Prostate gland (tissue), 2 donors: ENCODE data around the gene PLCB2. TPM values are rescaled to one million over a fixed set of nuclear protein-coding genes. Genes with fewer than 3 reads are reported as not detected.

Experiments
- DNase-seq: peaks from one replicate; pipeline ENCODE4 v3.0.0-alpha.2; 2019; ENCODE audit warnings: low spot score
- H3K27ac ChIP-seq, 2 donors: fragments of 200-600 bp; sonication (generic); 2 replicates each; pipeline ENCODE4 v1.5.1; 2017 to 2019
- H3K27me3 ChIP-seq: fragments of 200-600 bp; sonication (generic); replicated peaks from 2 replicates; pipeline ENCODE4 v1.5.1; 2019; ENCODE audit not compliant: insufficient read depth
- H3K36me3 ChIP-seq, 2 donors: fragments of 200-600 bp; sonication (generic); 1 replicate in 1 of 2; 2 replicates in 1 of 2; pipeline versions ENCODE4 v1.5.1 to v1.8.1; 2017 to 2019
- H3K4me1 ChIP-seq: fragments of 200-600 bp; sonication (generic); replicated peaks from 2 replicates; pipeline ENCODE4 v1.5.1; 2019
- H3K4me3 ChIP-seq, 2 donors: fragments of 200-600 bp; sonication (generic); 2 replicates each; pipeline ENCODE4 v1.5.1; 2017 to 2019
- H3K9me3 ChIP-seq: fragments of 200-600 bp; sonication (generic); 2 replicates; pipeline ENCODE4 v1.5.1; 2017
- CTCF ChIP-seq, 4 experiments: fragments of 200-600 bp in 2 of 4; fragments of 450-650 bp in 2 of 4; sonication (generic) in 2 of 4; IDR thresholded peaks; 1 replicate in 3 of 4; 2 replicates in 1 of 4; pipeline ENCODE4 v1.5.1; 2016 to 2019; ENCODE audit warnings: antibody characterized with exemption in 4 of 4, mild to moderate bottlenecking in 2 of 4, moderate library complexity in 2 of 4
- POLR2A ChIP-seq: fragments of 450-650 bp; IDR thresholded peaks from one replicate; pipeline ENCODE4 v1.6.1; 2016; ENCODE audit warnings: antibody characterized with exemption, mild to moderate bottlenecking
- POLR2AphosphoS5 ChIP-seq: sonication (generic); formaldehyde crosslinking; IDR thresholded peaks from one replicate; pipeline ENCODE4 v1.6.1; 2017; ENCODE audit warnings: antibody characterized with exemption
- WGBS: methylation state at CpG from one replicate; pipeline ENCODE4 v1.1.5; 2018; 5-methylcytosine and 5-hydroxymethylcytosine counted together
- intact Hi-C: fragments of 100-400 bp; cut with DNase I; formaldehyde crosslinking; loops from one replicate; pipeline ENCODE4 v1.14.2; 2022
- total RNA-seq, 2 donors: library from RNA; depleted of rRNA; stranded (reverse); fragments of >200 nt; gene quantifications; one replicate each; pipeline ENCODE4 v1.1.0, GENCODE V29; 2016

Gene PLCB2
- total RNA-seq, 2 donors from 2014 or later = 1.5 to 13.0 TPM

- TF ChIP-seq POLR2A = no peak
- TF ChIP-seq CTCF (IDR thresholded peaks at IDR 0.05) = no peak
- no peak for TF ChIP-seq POLR2AphosphoS5
- Histone ChIP-seq H3K9me3 (no peaks in the 10 kb centered on the region), H3K27me3 (no peaks in the 10 kb centered on the region), H3K4me3 (no peak overlapping the region), H3K36me3 (no peaks in the 10 kb centered on the region), H3K27ac (no peak overlapping the region), H3K4me1 (no peaks in the 10 kb centered on the region)
- intact Hi-C loops = no loop called here
- DNase-seq = no peak
- WGBS = 86% methylated on average over 9 of the region's 11 CpGs
Measured at GRCh38 chr15:40347559-40348473, 40.1 kb upstream of the PLCB2 start.

GRCh38 chr15:40346579-40347558 lies 39.1 kb upstream of the PLCB2 start:
- Histone ChIP-seq H3K27ac (no peak overlapping the region), H3K4me1 (no peaks in the 10 kb centered on the region), H3K36me3 (no peaks in the 10 kb centered on the region), H3K9me3 (no peaks in the 10 kb centered on the region), H3K4me3 (no peak overlapping the region), H3K27me3 (no peaks in the 10 kb centered on the region)
- no peak for DNase-seq
- TF ChIP-seq CTCF (IDR thresholded peaks at IDR 0.05) = no peak
- intact Hi-C loops = no loop called here
- 78% methylated on average over 15 of the region's 15 CpGs for WGBS

GRCh38 chr15:40345867-40346578 lies 38.3 kb upstream of the PLCB2 start:
- no peak for DNase-seq
- Histone ChIP-seq H3K4me3 (no peak overlapping the region), H3K27ac (no peak overlapping the region), H3K4me1 (peaks cover 3% of the 10 kb centered on the region), H3K36me3 (no peaks in the 10 kb centered on the region), H3K27me3 (no peaks in the 10 kb centered on the region), H3K9me3 (no peaks in the 10 kb centered on the region)
- WGBS = 87% methylated on average over 6 of the region's 6 CpGs
- intact Hi-C loops = no loop called here
- TF ChIP-seq CTCF (IDR thresholded peaks at IDR 0.05) (no peak), POLR2AphosphoS5 (no peak), POLR2A (no peak)

DNA sequence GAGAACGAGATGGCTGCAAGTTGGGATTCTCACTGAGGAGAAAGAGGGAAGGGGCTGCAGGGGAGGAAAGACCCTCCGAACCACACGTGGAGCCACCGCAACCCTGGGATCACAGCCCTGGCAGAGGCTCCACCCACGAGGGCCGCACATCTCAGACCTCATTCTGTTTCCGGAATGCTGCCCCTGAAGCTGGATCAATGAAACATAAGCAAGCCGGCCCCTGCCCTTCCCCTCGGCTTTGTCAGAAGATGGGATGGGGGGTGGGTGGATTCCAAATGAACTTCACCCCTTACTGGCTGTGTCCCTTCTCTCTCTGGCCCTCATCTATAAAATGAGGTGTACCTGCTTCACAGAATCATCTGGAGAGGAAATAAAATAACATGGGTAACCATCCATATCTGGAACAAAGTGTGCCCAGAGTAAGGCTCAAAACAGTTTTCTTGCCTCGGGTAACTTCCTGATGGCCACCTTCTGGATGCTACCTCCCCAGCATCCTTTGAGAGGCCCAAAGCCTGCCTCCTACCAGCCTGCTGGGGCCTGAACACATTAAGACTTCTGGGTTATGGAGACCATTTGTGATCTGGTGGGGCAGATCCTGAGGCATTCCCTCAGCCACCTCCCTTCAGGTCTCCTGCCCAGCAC lies 37.6 kb upstream of the PLCB2 start:
- TF ChIP-seq CTCF (IDR thresholded peaks at IDR 0.05) (no peak), POLR2A (no peak), POLR2AphosphoS5 (no peak)
- intact Hi-C loops = no loop called here
- Histone ChIP-seq H3K4me3 (no peak overlapping the region), H3K9me3 (no peaks in the 10 kb centered on the region), H3K4me1 (peaks cover 8% of the 10 kb centered on the region), H3K27me3 (no peaks in the 10 kb centered on the region), H3K36me3 (no peaks in the 10 kb centered on the region), H3K27ac (no peak overlapping the region)
- 71% methylated on average over 10 of the region's 10 CpGs for WGBS
- DNase-seq = no peak
